ENCODE data around the gene GLI1. TPM values are rescaled to one million over a fixed set of nuclear protein-coding genes. Genes with fewer than 3 reads are reported as not detected.
A peak's percentile ranks its signal among the peaks of the same experiment; 100 is the strongest.

GLI1 gene
- total RNA-seq, 2 experiments from 2014 or later: 0.40 to 0.73 TPM

DNA sequence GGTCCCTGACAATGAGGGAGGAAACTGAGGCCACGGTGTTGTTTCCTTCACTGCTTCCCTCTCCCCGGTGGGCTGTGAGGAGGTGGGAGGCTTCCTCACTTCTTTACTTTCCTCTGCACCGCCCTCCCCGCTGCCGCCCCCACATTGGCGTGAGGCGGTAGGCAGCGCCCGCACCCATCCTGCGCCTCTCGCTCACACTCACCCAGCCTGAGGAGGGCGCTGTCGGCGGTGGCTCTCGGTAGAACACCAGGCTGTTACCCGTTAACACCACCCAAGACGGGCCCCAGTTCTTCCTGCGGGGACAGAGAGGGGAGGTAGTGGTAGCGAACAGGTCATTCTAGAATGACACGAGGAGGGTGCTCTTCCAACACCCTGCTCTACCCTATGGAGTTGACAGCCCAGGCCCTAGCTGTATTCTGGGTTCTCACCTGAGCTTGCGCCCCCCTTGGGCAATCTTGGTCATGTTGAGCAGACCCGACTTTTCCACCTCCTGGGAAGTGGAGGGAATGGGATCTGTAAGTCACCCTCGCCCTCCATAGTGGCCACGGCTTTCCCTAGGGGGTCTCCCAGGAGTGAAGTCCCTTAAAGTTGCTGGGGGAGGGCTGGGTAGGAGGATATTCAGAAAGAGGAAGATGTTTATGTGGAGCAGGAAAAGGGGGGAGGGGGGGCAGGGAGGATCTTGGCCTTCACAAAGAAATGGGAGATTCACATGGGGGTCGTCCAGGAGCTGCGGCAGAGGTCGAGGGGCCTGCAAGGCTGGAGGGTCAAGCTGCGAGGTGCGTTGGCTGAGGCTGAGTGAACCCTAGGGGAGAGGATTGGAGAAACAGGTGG is 16.8 kb downstream of the GLI1 start:
- ATAC-seq (peak; percentile 71), DNase-seq (peak; percentile 96)
- ChIA-PET CTCF (interaction anchor here (0.6 to 4.6 kb wide), 15 partner anchors 10 to 1358 kb away, joined by 3 to 58 read pairs (median 4); partner anchors contain the start of genes DCTN2, GLI1, INHBE and SHMT2), POLR2A (interaction anchor here (0.5 to 0.6 kb wide), 2 partner anchors 55 to 112 kb away, joined by 8 to 13 read pairs; no protein-coding TSS in a partner anchor)
- intact Hi-C loops (cut with DNase I, micrococcal nuclease): loop anchor here (1.0 to 5.0 kb wide), 8 partner anchors 14 to 389 kb away; partner anchors contain the start of genes DCTN2 (in 1 of the 2), DDIT3 (in 1 of the 2), GLI1 (in 1 of the 2) and NAB2 (in 1 of the 2)
- Mint-ChIP-seq H3K36me3 (ENCODE audit: low read depth) (peaks cover 73% of the 10 kb centered on the region), H3K4me3 (peak overlapping the region; percentile 86), H3K27ac (peak overlapping the region; percentile 99), H3K4me1 (peaks cover 62% of the 10 kb centered on the region), H3K9me3 (ENCODE audit: low read depth) (no peaks in the 10 kb centered on the region), H3K27me3 (no peaks in the 10 kb centered on the region)

- H3K36me3 Mint-ChIP-seq (ENCODE audit: low read depth): peaks cover 75% of the 10 kb centered on the region
- no peaks in the 10 kb centered on the region for H3K9me3 Mint-ChIP-seq (ENCODE audit: low read depth)
- H3K4me3 Mint-ChIP-seq: peak overlapping the region; percentile 86
- peaks cover 68% of the 10 kb centered on the region for H3K4me1 Mint-ChIP-seq
- peak overlapping the region; percentile 99 for H3K27ac Mint-ChIP-seq
- no peak for DNase-seq
- intact Hi-C loops (cut with DNase I, micrococcal nuclease): loop anchor here (1.0 to 5.0 kb wide), 8 partner anchors 14 to 390 kb away; partner anchors contain the start of genes DCTN2 (in 1 of the 2), DDIT3 (in 1 of the 2), GLI1 (in 1 of the 2) and NAB2 (in 1 of the 2)
- POLR2A ChIA-PET: no interaction called here
- H3K27me3 Mint-ChIP-seq: no peaks in the 10 kb centered on the region
- no peak for ATAC-seq
- CTCF ChIA-PET: interaction anchor here (0.6 to 4.6 kb wide), 14 partner anchors 9 to 1359 kb away, joined by 3 to 58 read pairs (median 3); partner anchors contain the start of genes DCTN2, GLI1, INHBE and SHMT2
These were observed 17.6 kb downstream of the GLI1 start for GRCh38 chr12:57476993-57477709.

- DNase-seq (peak; percentile 71), ATAC-seq (peak; percentile 57)
- peak overlapping the region; percentile 86 for H3K4me3 Mint-ChIP-seq
- H3K27ac Mint-ChIP-seq: peak overlapping the region; percentile 99
- H3K9me3 Mint-ChIP-seq (ENCODE audit: low read depth): no peaks in the 10 kb centered on the region
- H3K4me1 Mint-ChIP-seq: peaks cover 64% of the 10 kb centered on the region
- ChIA-PET POLR2A (interaction anchor here (0.6 to 0.9 kb wide), 3 partner anchors 19 to 274 kb away, joined by 3 to 4 read pairs (median 4); partner anchors contain the start of gene CDK4), CTCF (interaction anchor here (0.6 to 4.6 kb wide), 8 partner anchors 9 to 389 kb away, joined by 3 to 58 read pairs (median 10); partner anchors contain the start of gene GLI1)
- no peaks in the 10 kb centered on the region for H3K27me3 Mint-ChIP-seq
- intact Hi-C loops (cut with DNase I, micrococcal nuclease): loop anchor here (1.0 to 5.0 kb wide), 6 partner anchors 9 to 391 kb away; partner anchors contain the start of genes DDIT3 (in 1 of the 2), NAB2 (in 1 of the 2) and OS9 (in 1 of the 2)
- H3K36me3 Mint-ChIP-seq (ENCODE audit: low read depth): peaks cover 68% of the 10 kb centered on the region
These were observed 18.4 kb downstream of the GLI1 start for GRCh38 chr12:57477710-57478681.

- intact Hi-C loops (cut with DNase I, micrococcal nuclease): loop anchor here (1.0 to 5.0 kb wide), 4 partner anchors 9 to 392 kb away; partner anchors contain the start of genes MARS1 (in 1 of the 2), NAB2 (in 1 of the 2) and OS9 (in 1 of the 2)
- ChIA-PET POLR2A (interaction anchor here (0.7 to 0.9 kb wide), 2 partner anchors 20 to 273 kb away, joined by 3 to 4 read pairs; partner anchors contain the start of gene CDK4), CTCF (interaction anchor here (2.1 kb wide), 1 partner anchor 20 kb away, joined by 14 read pairs; the partner anchor contains the start of gene GLI1)
- H3K4me1 Mint-ChIP-seq: peaks cover 64% of the 10 kb centered on the region
- H3K36me3 Mint-ChIP-seq (ENCODE audit: low read depth): peaks cover 64% of the 10 kb centered on the region
- no peaks in the 10 kb centered on the region for H3K27me3 Mint-ChIP-seq
- H3K27ac Mint-ChIP-seq: peak overlapping the region; percentile 99
- H3K4me3 Mint-ChIP-seq: peak overlapping the region; percentile 86
- DNase-seq (no peak), ATAC-seq (no peak)
- no peaks in the 10 kb centered on the region for H3K9me3 Mint-ChIP-seq (ENCODE audit: low read depth)
These were observed 19.4 kb downstream of the GLI1 start for GRCh38 chr12:57479043-57479375.

DNA sequence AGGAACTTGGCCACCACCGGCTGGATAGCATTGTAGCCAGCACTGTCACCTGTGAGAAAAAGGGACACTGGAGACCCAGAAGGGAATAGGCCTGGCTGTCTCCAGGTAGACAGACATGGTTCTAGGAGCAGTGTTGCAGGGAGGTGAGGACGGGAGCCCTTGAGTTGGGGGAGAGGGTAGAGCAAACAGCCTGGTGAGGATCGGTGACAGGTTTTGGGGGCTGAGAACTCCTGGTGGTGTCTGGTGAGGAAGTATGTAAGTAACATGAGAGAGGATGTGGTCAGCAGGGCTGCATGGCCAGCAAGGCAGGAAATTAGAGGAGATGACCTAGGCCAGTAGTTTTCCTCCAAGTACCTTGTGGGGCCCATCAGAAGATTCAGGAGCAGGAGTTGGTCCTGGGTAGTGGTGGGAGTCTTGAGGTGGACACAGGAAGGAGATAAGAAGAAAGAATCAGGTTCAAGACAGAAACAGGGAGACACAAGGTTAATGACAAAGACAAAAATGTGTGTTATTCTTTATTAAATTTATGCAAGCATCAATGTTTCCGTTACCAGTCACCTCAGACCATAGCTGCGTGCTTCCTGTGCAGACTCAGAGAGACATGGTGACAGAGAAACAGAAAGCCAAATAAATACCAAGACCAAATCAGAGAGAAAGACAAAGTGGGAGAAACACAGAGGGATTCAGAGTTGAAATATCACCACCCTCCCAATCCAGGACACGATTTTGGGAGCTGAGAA is 20.0 kb downstream of the GLI1 start, which contains the start of gene ARHGAP9:
TSS of gene ARHGAP9 (minus strand) at position 491 of the 740 bp plus-strand sequence. CDS start at position 31, 460 bp downstream.
- H3K9me3 Mint-ChIP-seq (ENCODE audit: low read depth): no peaks in the 10 kb centered on the region
- H3K27ac Mint-ChIP-seq: peak within 1 kb of the TSS; percentile 99
- POLR2A ChIA-PET: interaction anchor here (0.7 to 1.0 kb wide), 2 partner anchors 38 to 236 kb away, joined by 3 to 5 read pairs; no protein-coding TSS in a partner anchor
- intact Hi-C loops (cut with DNase I, micrococcal nuclease): loop anchor here (1.0 to 5.0 kb wide), 4 partner anchors 9 to 392 kb away; partner anchors contain the start of genes MARS1 (in 1 of the 2), NAB2 (in 1 of the 2) and OS9 (in 1 of the 2)
- peaks cover 59% of the 10 kb centered on the region for H3K4me1 Mint-ChIP-seq
- DNase-seq (peak; percentile 77), ATAC-seq (peak; percentile 49)
- H3K36me3 Mint-ChIP-seq (ENCODE audit: low read depth): peaks cover 58% of the 10 kb centered on the region
- CTCF ChIA-PET: interaction anchor here (0.5 to 2.2 kb wide), 10 partner anchors 10 to 409 kb away, joined by 3 to 14 read pairs (median 3); partner anchors contain the start of genes GLI1, INHBE and SHMT2
- no peaks in the 10 kb centered on the region for H3K27me3 Mint-ChIP-seq
- peak within 1 kb of the TSS; percentile 86 for H3K4me3 Mint-ChIP-seq

- ChIA-PET CTCF (interaction anchor here (0.7 to 2.2 kb wide), 3 partner anchors 12 to 52 kb away, joined by 3 to 6 read pairs (median 3); no protein-coding TSS in a partner anchor), POLR2A (no interaction called here)
- peaks cover 42% of the 10 kb centered on the region for H3K36me3 Mint-ChIP-seq (ENCODE audit: low read depth)
- DNase-seq (no peak), ATAC-seq (no peak)
- peak overlapping the region; percentile 99 for H3K27ac Mint-ChIP-seq
- H3K4me1 Mint-ChIP-seq: peaks cover 47% of the 10 kb centered on the region
- no peaks in the 10 kb centered on the region for H3K9me3 Mint-ChIP-seq (ENCODE audit: low read depth)
- no peak overlapping the region for H3K4me3 Mint-ChIP-seq
- intact Hi-C loops (cut with DNase I, micrococcal nuclease): no loop called here
- H3K27me3 Mint-ChIP-seq: no peaks in the 10 kb centered on the region
These were observed 22.1 kb downstream of the GLI1 start for GRCh38 chr12:57481671-57482070.

DNA sequence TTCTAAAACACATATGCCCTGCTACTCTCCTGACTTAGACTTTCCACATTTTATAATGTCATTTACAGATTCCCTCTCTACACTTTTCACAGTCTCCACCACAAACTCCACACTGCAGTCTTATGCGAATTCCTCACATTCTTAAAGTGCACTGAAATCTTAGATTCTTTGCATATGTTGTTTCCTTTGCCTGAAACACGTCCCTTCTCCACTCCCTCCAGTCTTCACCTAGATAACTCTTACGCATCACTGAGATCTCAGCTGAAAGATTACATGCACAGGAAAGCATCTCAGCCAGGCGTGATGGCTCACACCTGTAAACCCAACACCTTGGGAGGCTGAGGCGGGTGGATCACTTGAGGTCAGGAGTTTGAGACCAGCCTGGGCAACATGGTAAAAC is 23.9 kb downstream of the GLI1 start:
- H3K9me3 Mint-ChIP-seq (ENCODE audit: low read depth): no peaks in the 10 kb centered on the region
- H3K27me3 Mint-ChIP-seq: no peaks in the 10 kb centered on the region
- intact Hi-C loops (cut with DNase I, micrococcal nuclease): no loop called here
- peaks cover 47% of the 10 kb centered on the region for H3K4me1 Mint-ChIP-seq
- DNase-seq (no peak), ATAC-seq (no peak)
- peak overlapping the region; percentile 49 for H3K27ac Mint-ChIP-seq
- POLR2A ChIA-PET: interaction anchor here (0.7 kb wide), 1 partner anchor 27 kb away, joined by 3 read pairs; no protein-coding TSS in a partner anchor
- CTCF ChIA-PET: interaction anchor here (0.8 to 1.0 kb wide), 3 partner anchors 9 to 239 kb away, joined by 3 to 4 read pairs (median 3); no protein-coding TSS in a partner anchor
- no peak overlapping the region for H3K4me3 Mint-ChIP-seq
- H3K36me3 Mint-ChIP-seq (ENCODE audit: low read depth): peaks cover 34% of the 10 kb centered on the region

GRCh38 chr12:57485695-57486094 is 26.1 kb downstream of the GLI1 start:
- H3K4me1 Mint-ChIP-seq: peaks cover 39% of the 10 kb centered on the region
- H3K27ac Mint-ChIP-seq: no peak overlapping the region
- intact Hi-C loops (cut with DNase I, micrococcal nuclease): loop anchor here (2.0 kb wide), 2 partner anchors 55 to 61 kb away; partner anchors contain the start of genes DCTN2 (in 1 of the 2) and R3HDM2 (in 1 of the 2)
- CTCF ChIA-PET: interaction anchor here (0.7 to 2.4 kb wide), 5 partner anchors 8 to 60 kb away, joined by 3 to 25 read pairs (median 3); no protein-coding TSS in a partner anchor
- ATAC-seq (no peak), DNase-seq (no peak)
- H3K9me3 Mint-ChIP-seq (ENCODE audit: low read depth): no peaks in the 10 kb centered on the region
- H3K4me3 Mint-ChIP-seq: no peak overlapping the region
- POLR2A ChIA-PET: no interaction called here
- no peaks in the 10 kb centered on the region for H3K27me3 Mint-ChIP-seq
- H3K36me3 Mint-ChIP-seq (ENCODE audit: low read depth): peaks cover 39% of the 10 kb centered on the region

- Mint-ChIP-seq H3K4me1 (peaks cover 33% of the 10 kb centered on the region), H3K27me3 (no peaks in the 10 kb centered on the region), H3K36me3 (ENCODE audit: low read depth) (peaks cover 44% of the 10 kb centered on the region), H3K9me3 (ENCODE audit: low read depth) (no peaks in the 10 kb centered on the region), H3K27ac (no peak overlapping the region), H3K4me3 (peak overlapping the region; percentile 100)
- DNase-seq: no peak
- intact Hi-C loops (cut with DNase I, micrococcal nuclease): loop anchor here (1.0 to 2.0 kb wide), 5 partner anchors 9 to 762 kb away; partner anchors contain the start of genes DCTN2 (in 1 of the 2), NACA (in 1 of the 2) and R3HDM2 (in 1 of the 2)
- ATAC-seq: no peak
- POLR2A ChIA-PET: interaction anchor here (0.6 to 1.6 kb wide), 3 partner anchors 21 to 36 kb away, joined by 3 to 4 read pairs (median 4); no protein-coding TSS in a partner anchor
- CTCF ChIA-PET: interaction anchor here (0.7 to 2.4 kb wide), 4 partner anchors 10 to 66 kb away, joined by 3 to 25 read pairs (median 4); no protein-coding TSS in a partner anchor
These were observed 27.5 kb downstream of the GLI1 start for GRCh38 chr12:57487055-57487596.
